ENCODE measurements around the gene LCN1. TPM values are rescaled to one million over a fixed set of nuclear protein-coding genes. Genes with fewer than 3 reads are reported as not detected.
"Not testable (repeated sequence)": the region's sequence is repeated elsewhere in the genome, so short reads cannot be mapped to it uniquely, and the experiment has no call there.

Gene LCN1
- total and polyA plus RNA-seq, 3 donors from 2014 or later = 2.7 TPM; not detected in 2

GRCh38 chr9:135509458-135509857, 11.8 kb upstream of the LCN1 start:
- Histone ChIP-seq H3K9me3 (no peaks in the 10 kb centered on the region), H3K36me3 (ENCODE audit: low read depth, missing control alignments) (no peaks in the 10 kb centered on the region), H3K4me3 (no peak overlapping the region), H3K27me3 (no peaks in the 10 kb centered on the region), H3K4me1 (no peaks in the 10 kb centered on the region), H3K27ac (no peak overlapping the region)
- no peak for TF ChIP-seq CTCF (IDR thresholded peaks at IDR 0.05)
- TF ChIP-seq POLR2A (IDR thresholded peaks at IDR 0.05) = no peak
- 86 to 90% methylated on average over 2 of the region's 2 CpGs for WGBS, 2 donors
- DNase-seq = no peak
- intact Hi-C loops (cut with DNase I; ENCODE audit: low total_unique reads) = no loop called here

GRCh38 chr9:135512241-135512603, 9.0 kb upstream of the LCN1 start:
- intact Hi-C loops (cut with DNase I; ENCODE audit: low total_unique reads) = no loop called here
- 84 to 85% methylated on average over 10 of the region's 10 CpGs for WGBS, 2 donors
- no peak for DNase-seq

GRCh38 chr9:135512904-135513303, 8.3 kb upstream of the LCN1 start:
- intact Hi-C loops (cut with DNase I; ENCODE audit: low total_unique reads) = no loop called here
- TF ChIP-seq POLR2A (IDR thresholded peaks at IDR 0.05) (no peak), CTCF (IDR thresholded peaks at IDR 0.05) (no peak)
- H3K27me3 ChIP-seq = no peaks in the 10 kb centered on the region
- H3K9me3 ChIP-seq = no peaks in the 10 kb centered on the region
- no peaks in the 10 kb centered on the region for H3K36me3 ChIP-seq (ENCODE audit: low read depth, missing control alignments)
- WGBS, 2 donors = 63 to 78% methylated on average over 7 of the region's 7 CpGs
- no peak for DNase-seq
- H3K4me3 ChIP-seq = no peak overlapping the region
- H3K27ac ChIP-seq = no peak overlapping the region
- no peaks in the 10 kb centered on the region for H3K4me1 ChIP-seq

More at GRCh38 chr9:135512241-135512603, 9.0 kb upstream of the LCN1 start:
- no peaks in the 10 kb centered on the region for H3K9me3 ChIP-seq
- no peak overlapping the region for H3K4me3 ChIP-seq
- no peaks in the 10 kb centered on the region for H3K36me3 ChIP-seq (ENCODE audit: low read depth, missing control alignments)
- no peak overlapping the region for H3K27ac ChIP-seq
- H3K4me1 ChIP-seq = no peaks in the 10 kb centered on the region
- no peaks in the 10 kb centered on the region for H3K27me3 ChIP-seq
- TF ChIP-seq CTCF (IDR thresholded peaks at IDR 0.05) = no peak
- TF ChIP-seq POLR2A (IDR thresholded peaks at IDR 0.05) = no peak

GRCh38 chr9:135513351-135513846, 7.8 kb upstream of the LCN1 start:
- no peak for DNase-seq
- Histone ChIP-seq H3K9me3 (no peaks in the 10 kb centered on the region), H3K4me1 (no peaks in the 10 kb centered on the region), H3K4me3 (no peak overlapping the region), H3K27ac (no peak overlapping the region), H3K27me3 (no peaks in the 10 kb centered on the region), H3K36me3 (ENCODE audit: low read depth, missing control alignments) (no peaks in the 10 kb centered on the region)
- TF ChIP-seq CTCF (IDR thresholded peaks at IDR 0.05) (no peak), POLR2A (IDR thresholded peaks at IDR 0.05) (no peak)
- intact Hi-C loops (cut with DNase I; ENCODE audit: low total_unique reads) = no loop called here
- 81 to 88% methylated on average over 15 to 19 of the region's 19 CpGs for WGBS, 2 donors

GRCh38 chr9:135513906-135514305, 7.3 kb upstream of the LCN1 start:
- DNase-seq; H3K9me3 ChIP-seq; H3K36me3 ChIP-seq (ENCODE audit: low read depth, missing control alignments); H3K4me1 ChIP-seq; H3K27ac ChIP-seq; H3K27me3 ChIP-seq; intact Hi-C loops (cut with DNase I; ENCODE audit: low total_unique reads); H3K4me3 ChIP-seq: not testable (repeated sequence)
- 92 to 95% methylated on average over 4 to 9 of the region's 9 CpGs for WGBS, 2 donors
